Measurements from ENCODE around the gene HOGA1.
"Not testable (repeated sequence)": the region's sequence is repeated elsewhere in the genome, so short reads cannot be mapped to it uniquely, and the experiment has no call there.

HOGA1 gene

GRCh38 chr10:97635577-97635976 is 51.4 kb downstream of the HOGA1 start:
- no peak for TF ChIP-seq CTCF (IDR thresholded peaks at IDR 0.05; ENCODE audit: low read depth, low read length)
- no peak overlapping the region for H3K4me3 ChIP-seq (replicated peaks in 1 of 2; ENCODE audit: low read depth in 2 of 2, low read length in 2 of 2)
- no peak for DNase-seq (ENCODE audit: low read depth in 2 of 2)

GRCh38 chr10:97639090-97639489 is 54.9 kb downstream of the HOGA1 start:
- not testable (repeated sequence) for H3K4me3 ChIP-seq (replicated peaks in 1 of 2; ENCODE audit: low read depth in 2 of 2, low read length in 2 of 2); DNase-seq (ENCODE audit: low read depth in 2 of 2)

- peak within 1 kb of the TSS; percentile 79 to 82 for H3K4me3 ChIP-seq (replicated peaks in 1 of 2; ENCODE audit: low read depth in 2 of 2, low read length in 2 of 2)
- no peak for TF ChIP-seq CTCF (IDR thresholded peaks at IDR 0.05; ENCODE audit: low read depth, low read length)
- peak; percentile 100 for DNase-seq (ENCODE audit: low read depth in 2 of 2)
These were observed 56.1 kb downstream of the HOGA1 start, which contains the start of gene PI4K2A for GRCh38 chr10:97640174-97640867. Gene PI4K2A (plus strand): TSS chr10:97640671. CDS start chr10:97640743, 72 bp downstream.

DNA sequence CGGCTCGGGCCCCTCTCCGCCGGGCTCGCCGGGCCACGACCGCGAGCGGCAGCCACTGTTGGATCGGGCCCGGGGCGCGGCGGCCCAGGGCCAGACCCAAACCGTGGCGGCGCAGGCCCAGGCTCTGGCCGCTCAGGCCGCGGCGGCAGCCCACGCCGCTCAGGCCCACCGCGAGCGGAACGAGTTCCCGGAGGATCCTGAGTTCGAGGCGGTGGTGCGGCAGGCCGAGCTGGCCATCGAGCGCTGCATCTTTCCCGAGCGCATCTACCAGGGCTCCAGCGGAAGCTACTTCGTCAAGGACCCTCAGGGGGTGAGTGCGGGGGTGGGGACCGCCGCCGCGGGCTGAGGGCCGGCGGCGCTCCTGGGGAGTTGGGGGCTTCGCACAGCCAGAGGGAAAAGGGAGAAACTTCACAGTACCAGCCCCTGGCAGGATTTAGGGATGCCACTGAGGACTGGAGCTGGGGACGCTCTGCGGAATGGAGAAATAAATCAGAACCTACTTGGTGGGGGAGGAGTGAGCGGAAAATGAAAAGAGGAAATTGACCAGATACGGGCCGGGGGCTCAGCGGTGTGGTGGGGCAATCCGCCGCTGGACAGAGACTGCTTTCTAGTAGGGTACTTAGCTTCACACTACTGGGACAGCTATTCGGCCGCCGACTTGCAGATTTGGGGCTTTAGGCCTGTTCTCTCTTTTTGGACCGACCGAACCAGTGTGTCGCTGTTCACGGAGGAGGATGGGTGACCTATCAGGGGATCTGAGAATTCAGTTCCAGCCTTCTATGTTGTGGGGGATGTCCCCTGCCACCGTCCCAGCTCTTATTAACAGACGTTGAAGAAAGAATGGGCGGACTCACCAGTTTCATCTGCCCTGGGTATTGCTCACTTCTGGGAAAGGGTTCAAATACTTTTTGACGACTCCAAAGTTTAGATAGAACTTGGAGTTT is 57.0 kb downstream of the HOGA1 start:
- DNase-seq (ENCODE audit: low read depth in 2 of 2): peak; percentile 62 to 67
- TF ChIP-seq CTCF (IDR thresholded peaks at IDR 0.05; ENCODE audit: low read depth, low read length): no peak

GRCh38 chr10:97642471-97643159 is 58.4 kb downstream of the HOGA1 start:
- H3K4me3 ChIP-seq (replicated peaks in 1 of 2; ENCODE audit: low read depth in 2 of 2, low read length in 2 of 2); DNase-seq (ENCODE audit: low read depth in 2 of 2): not testable (repeated sequence)

More for the DNA sequence above, 57.0 kb downstream of the HOGA1 start:
- peak overlapping the region; percentile 79 to 82 for H3K4me3 ChIP-seq (replicated peaks in 1 of 2; ENCODE audit: low read depth in 2 of 2, low read length in 2 of 2)

- DNase-seq (ENCODE audit: low read depth in 2 of 2): no peak
- H3K4me3 ChIP-seq (replicated peaks in 1 of 2; ENCODE audit: low read depth in 2 of 2, low read length in 2 of 2): no peak overlapping the region
- no peak for TF ChIP-seq CTCF (IDR thresholded peaks at IDR 0.05; ENCODE audit: low read depth, low read length)
These were observed 59.3 kb downstream of the HOGA1 start for GRCh38 chr10:97643441-97643985.

DNA sequence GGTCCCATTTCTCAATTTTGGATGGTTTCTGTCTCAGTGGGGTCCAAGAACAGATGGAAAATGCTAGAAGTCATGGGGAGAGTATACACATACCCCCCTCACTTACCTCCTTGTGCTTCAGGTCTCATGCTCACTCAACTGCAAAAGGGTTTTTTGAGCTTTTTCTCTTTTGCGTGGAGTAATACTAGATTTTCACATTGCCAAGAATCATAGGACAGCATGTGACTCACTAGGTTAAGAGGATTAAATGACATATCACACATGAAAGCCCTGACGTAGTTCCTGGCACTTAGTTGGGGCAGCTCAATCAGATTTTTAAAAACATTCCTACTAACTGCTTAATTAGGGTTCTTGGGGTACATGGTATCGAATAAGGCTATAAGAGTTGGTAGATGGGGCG is 60.7 kb downstream of the HOGA1 start:
- no peak for DNase-seq (ENCODE audit: low read depth in 2 of 2)
- no peak overlapping the region for H3K4me3 ChIP-seq (replicated peaks in 1 of 2; ENCODE audit: low read depth in 2 of 2, low read length in 2 of 2)
- TF ChIP-seq CTCF (IDR thresholded peaks at IDR 0.05; ENCODE audit: low read depth, low read length): no peak

Measured in cardiac fibroblast (primary cell).